OCI-LY7 (cell line): Measurements from ENCODE around the gene DUSP6.

Experiments
- CTCF ChIP-seq: fragments of 200-600 bp; sonication (generic); conservative IDR thresholded peaks from 2 replicates; pipeline ENCODE4 v1.5.1; 2014; ENCODE audit warnings: mild to moderate bottlenecking, antibody characterized with exemption, low read length, moderate library complexity, mixed read lengths
- EZH2phosphoT487 ChIP-seq: fragments of 200-600 bp; sonication (generic); IDR thresholded peaks from 2 replicates; pipeline ENCODE4 v1.6.1; 2018; ENCODE audit warnings: low read depth, borderline replicate concordance, mild to moderate bottlenecking, mixed run types, antibody characterized with exemption, low read length, moderate library complexity, mixed read lengths

DNA sequence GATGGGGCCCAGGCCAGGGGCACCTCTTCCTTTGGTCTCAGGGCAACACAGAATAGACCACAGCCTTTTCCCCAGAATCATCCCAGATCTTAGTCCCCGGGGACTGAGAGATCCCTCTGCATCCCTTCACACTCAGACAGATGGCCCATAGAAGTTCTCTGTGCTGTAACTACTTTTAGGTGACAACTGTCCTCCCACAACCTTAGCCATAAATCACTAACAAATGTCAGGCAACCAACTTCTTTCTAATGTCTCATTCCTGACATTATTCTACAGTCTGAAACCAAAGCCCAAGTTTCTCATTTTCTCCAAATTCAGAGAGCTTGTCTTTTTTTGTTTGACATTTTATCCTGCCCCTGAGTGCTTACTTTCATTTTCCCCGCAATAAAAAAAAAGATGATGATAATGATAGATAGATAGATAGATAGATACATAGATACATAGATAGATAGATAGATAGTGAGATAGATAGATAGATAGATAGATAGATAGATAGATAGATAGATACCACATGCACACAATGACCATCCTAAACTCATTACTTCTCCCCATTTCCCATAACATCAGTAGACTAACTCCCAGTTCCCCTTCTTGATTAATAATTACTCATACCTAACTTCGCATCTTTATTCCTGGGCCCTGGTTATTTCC lies 28.6 kb downstream of the DUSP6 start:
- TF ChIP-seq CTCF, result no peak
- TF ChIP-seq EZH2phosphoT487, result no peak
